PC-9 (cell line): ENCODE measurements around the gene SPAG5. TPM values are rescaled to one million over a fixed set of nuclear protein-coding genes. Genes with fewer than 3 reads are reported as not detected.

Experiments used
- BruUV-seq: library from RNA; stranded (reverse); fragments of 400-500 nt; replicated peaks from 2 replicates; lab custom pipeline; 2021; lab: Mats Ljungman, UMichigan
- CTCF ChIA-PET: fragments of 300-600 bp; sonication (Branson Sonifier 250); formaldehyde crosslinking; loops from one replicate; lab custom pipeline; 2022; ENCODE audit warnings: antibody characterized with exemption; lab: Charles Lee
- POLR2A ChIA-PET: fragments of 300-600 bp; sonication (Branson Sonifier 250); formaldehyde crosslinking; loops from one replicate; lab custom pipeline; 2022; ENCODE audit warnings: antibody characterized with exemption; ENCODE audit not compliant: unreplicated experiment; lab: Charles Lee
- DNase-seq, 2 experiments: peaks; one replicate each; pipeline versions ENCODE4 v3.0.0 to v3.0.0-alpha.2; 2015 to 2022; ENCODE audit warnings: mixed read lengths in 1 of 2
- H2AFZ ChIP-seq: fragments of 200-600 bp; sonication (generic); 2 replicates; pipeline ENCODE4 v1.8.1; 2017; ENCODE audit warnings: antibody characterized with exemption
- H3F3A ChIP-seq: fragments of 200-600 bp; sonication (generic); 2 replicates; pipeline ENCODE4 v1.8.1; 2017; ENCODE audit warnings: antibody characterized with exemption, mild to moderate bottlenecking, low read depth; ENCODE audit not compliant: insufficient read depth
- H3K27ac ChIP-seq: fragments of 200-600 bp; sonication (generic); 2 replicates; pipeline ENCODE4 v1.6.1; 2016; ENCODE audit warnings: mixed run types
- H3K27me3 ChIP-seq: fragments of 200-600 bp; sonication (generic); 2 replicates; pipeline ENCODE4 v1.6.1; 2016; ENCODE audit warnings: low read depth, mixed run types; ENCODE audit not compliant: insufficient read depth
- H3K36me3 ChIP-seq: fragments of 200-600 bp; sonication (generic); 2 replicates; pipeline ENCODE4 v1.6.1; 2016; ENCODE audit warnings: low read depth, mixed run types
- H3K4me1 ChIP-seq: fragments of 200-600 bp; sonication (generic); replicated peaks from 2 replicates; pipeline ENCODE4 v1.6.1; 2016; ENCODE audit warnings: mixed run types; ENCODE audit not compliant: insufficient read depth
- H3K4me2 ChIP-seq: fragments of 200-600 bp; sonication (generic); 2 replicates; pipeline ENCODE4 v1.6.1; 2017; ENCODE audit warnings: mixed run types
- H3K4me3 ChIP-seq: fragments of 200-600 bp; sonication (generic); 2 replicates; pipeline ENCODE4 v1.6.1; 2016; ENCODE audit warnings: mixed run types
- H3K79me2 ChIP-seq: fragments of 200-600 bp; sonication (generic); 2 replicates; pipeline ENCODE4 v1.6.1; 2017; ENCODE audit warnings: low read depth, mixed run types
- H3K9me2 ChIP-seq: fragments of 200-600 bp; sonication (generic); 2 replicates; pipeline ENCODE4 v1.8.1; 2017; ENCODE audit warnings: mild to moderate bottlenecking; ENCODE audit not compliant: insufficient read depth
- H3K9me3 ChIP-seq: fragments of 200-600 bp; sonication (generic); 2 replicates; pipeline ENCODE4 v1.8.1; 2016; ENCODE audit warnings: low read depth; ENCODE audit not compliant: insufficient read depth
- H4K20me1 ChIP-seq: fragments of 200-600 bp; sonication (generic); 2 replicates; pipeline ENCODE4 v1.8.1; 2017; ENCODE audit not compliant: insufficient read depth
- EZH2 ChIP-seq: fragments of 200-600 bp; sonication (generic); IDR thresholded peaks from 2 replicates; pipeline ENCODE4 v1.8.0; 2017; ENCODE audit warnings: antibody characterized with exemption, low read depth
- intact Hi-C: fragments of 100-400 bp; cut with micrococcal nuclease; formaldehyde crosslinking; loops from one replicate; pipeline ENCODE4 v1.10.0; 2022; ENCODE audit not compliant: unreplicated experiment
- total RNA-seq: library from RNA; stranded (reverse); gene quantifications from 2 replicates; pipeline ENCODE4 v1.2.3, GENCODE V29; 2021
- TF ChIP-seq, protein P1 (sequence below): fragments of 200-600 bp; sonication (generic); conservative IDR thresholded peaks from 2 replicates; pipeline ENCODE4 v1.6.1; 2017; ENCODE audit warnings: mixed run types, antibody characterized with exemption, mild to moderate bottlenecking, moderate library complexity

Gene SPAG5
- total RNA-seq, 1 experiment from 2014 or later: 101 TPM

- Histone ChIP-seq H3K4me2 (peak overlapping the region; percentile 80), H2AFZ (peak overlapping the region; percentile 79), H3K4me1 (peaks cover 17% of the 10 kb centered on the region), H3K27me3 (no peaks in the 10 kb centered on the region), H3K36me3 (peaks cover 27% of the 10 kb centered on the region; the same call in 1 of the 2 replicates), H3K27ac (peak overlapping the region; percentile 31; the same call in 1 of the 2 replicates), H3K4me3 (peak overlapping the region; percentile 91), H3K9me3 (no peaks in the 10 kb centered on the region), H4K20me1 (peaks cover 15% of the 10 kb centered on the region), H3F3A (peaks cover 21% of the 10 kb centered on the region), H3K9me2 (no peaks in the 10 kb centered on the region), H3K79me2 (peaks cover 24% of the 10 kb centered on the region)
- ChIA-PET POLR2A (interaction anchor here (0.7 kb wide), 1 partner anchor 32 kb away, joined by 4 read pairs; the partner anchor contains the start of gene RSKR), CTCF (interaction anchor here (0.7 to 2.9 kb wide), 2 partner anchors 30 to 81 kb away, joined by 3 to 14 read pairs; partner anchors contain the start of gene TLCD1)
- intact Hi-C loops: loop anchor here (5.0 kb wide), 3 partner anchors 107 to 472 kb away; partner anchors contain the start of gene DHRS13
- TF ChIP-seq, protein P1, sequence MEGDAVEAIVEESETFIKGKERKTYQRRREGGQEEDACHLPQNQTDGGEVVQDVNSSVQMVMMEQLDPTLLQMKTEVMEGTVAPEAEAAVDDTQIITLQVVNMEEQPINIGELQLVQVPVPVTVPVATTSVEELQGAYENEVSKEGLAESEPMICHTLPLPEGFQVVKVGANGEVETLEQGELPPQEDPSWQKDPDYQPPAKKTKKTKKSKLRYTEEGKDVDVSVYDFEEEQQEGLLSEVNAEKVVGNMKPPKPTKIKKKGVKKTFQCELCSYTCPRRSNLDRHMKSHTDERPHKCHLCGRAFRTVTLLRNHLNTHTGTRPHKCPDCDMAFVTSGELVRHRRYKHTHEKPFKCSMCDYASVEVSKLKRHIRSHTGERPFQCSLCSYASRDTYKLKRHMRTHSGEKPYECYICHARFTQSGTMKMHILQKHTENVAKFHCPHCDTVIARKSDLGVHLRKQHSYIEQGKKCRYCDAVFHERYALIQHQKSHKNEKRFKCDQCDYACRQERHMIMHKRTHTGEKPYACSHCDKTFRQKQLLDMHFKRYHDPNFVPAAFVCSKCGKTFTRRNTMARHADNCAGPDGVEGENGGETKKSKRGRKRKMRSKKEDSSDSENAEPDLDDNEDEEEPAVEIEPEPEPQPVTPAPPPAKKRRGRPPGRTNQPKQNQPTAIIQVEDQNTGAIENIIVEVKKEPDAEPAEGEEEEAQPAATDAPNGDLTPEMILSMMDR: no peak
- TF ChIP-seq EZH2: no peak
- DNase-seq: no peak
- BruUV-seq: TSS peak; percentile 97
Observed at GRCh38 chr17:28645576-28645939, 46.7 kb upstream of the SPAG5 start.

GRCh38 chr17:28644787-28645575 lies 46.2 kb upstream of the SPAG5 start, which contains the start of gene BLTP2:
Gene BLTP2 (minus strand): TSS chr17:28645158. CDS start chr17:28645056, 102 bp downstream.
- DNase-seq: peak; percentile 85 to 93
- Histone ChIP-seq H3K4me2 (peak within 1 kb of the TSS; percentile 99), H3K36me3 (peaks cover 30% of the 10 kb centered on the region; the same call in 1 of the 2 replicates), H2AFZ (peak within 1 kb of the TSS; percentile 92), H3K4me3 (peak within 1 kb of the TSS; percentile 91), H3K9me2 (no peaks in the 10 kb centered on the region), H3K9me3 (no peaks in the 10 kb centered on the region), H3K27ac (peak within 1 kb of the TSS; percentile 31; the same call in 1 of the 2 replicates), H3K27me3 (no peaks in the 10 kb centered on the region), H4K20me1 (peaks cover 15% of the 10 kb centered on the region), H3F3A (peaks cover 21% of the 10 kb centered on the region), H3K79me2 (peaks cover 24% of the 10 kb centered on the region), H3K4me1 (peaks cover 17% of the 10 kb centered on the region)
- ChIA-PET CTCF (interaction anchor here (0.6 to 2.9 kb wide), 6 partner anchors 31 to 464 kb away, joined by 3 to 14 read pairs (median 4); partner anchors contain the start of gene TLCD1), POLR2A (interaction anchor here (0.6 kb wide), 2 partner anchors 13 to 23 kb away, joined by 4 to 12 read pairs; no protein-coding TSS in a partner anchor)
- TF ChIP-seq EZH2: no peak
- TF ChIP-seq, protein P1: no peak
- intact Hi-C loops: loop anchor here (5.0 kb wide), 3 partner anchors 107 to 472 kb away; partner anchors contain the start of gene DHRS13
- BruUV-seq: no TSS peak
